ENCODE data around the gene ENTREP1.

ENTREP1 gene

DNA sequence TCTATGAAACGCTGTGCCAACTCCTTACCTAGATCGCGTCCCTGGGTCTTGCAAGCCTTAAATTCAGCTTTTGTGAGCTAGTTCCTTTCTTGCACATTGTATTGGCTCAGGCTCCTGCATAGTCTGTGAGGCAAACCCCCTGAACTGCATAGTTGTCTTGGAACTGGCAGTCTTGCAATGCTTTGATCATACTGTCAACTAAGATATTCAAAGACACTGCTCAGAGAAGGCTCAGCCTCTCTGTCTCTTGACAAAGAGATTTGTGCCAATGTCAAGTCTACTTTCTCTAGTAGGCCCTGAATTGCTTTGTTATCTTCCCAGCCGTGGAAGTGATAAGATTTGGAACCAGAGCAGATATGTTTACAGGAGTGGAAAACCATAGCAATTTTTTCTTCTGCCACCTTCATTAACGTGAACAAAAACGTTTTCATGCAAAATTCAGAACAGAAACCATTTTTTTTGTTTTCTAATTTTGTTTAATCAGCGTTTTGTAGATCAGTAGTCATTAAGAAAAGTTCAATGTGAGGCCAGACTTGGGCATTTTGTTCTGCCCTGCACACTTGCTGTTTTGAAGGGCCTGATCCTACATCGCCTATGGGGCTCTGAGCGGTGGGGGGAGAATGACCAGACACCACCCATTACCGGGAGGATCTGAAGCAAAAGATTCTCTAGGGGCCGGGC, 27.6 kb upstream of the ENTREP1 start:
- TF ChIP-seq REST (IDR thresholded peaks at IDR 0.05; ENCODE audit: insufficient read depth in 1 of 2, low read depth in 2 of 2, low read length in 2 of 2) (no peak), TAF1 (IDR thresholded peaks at IDR 0.05; ENCODE audit: borderline replicate concordance, insufficient read depth, low read length) (no peak), SIN3A (IDR thresholded peaks at IDR 0.05; ENCODE audit: borderline replicate concordance, insufficient read depth, low read length) (no peak), POLR2AphosphoS5 (IDR thresholded peaks at IDR 0.05; ENCODE audit: low read depth, low read length) (no peak), FOXP2 (optimal IDR thresholded peaks at IDR 0.05; ENCODE audit: borderline replicate concordance, extremely low read depth, extremely low read length, insufficient read depth) (no peak)

- TF ChIP-seq TAF1 (IDR thresholded peaks at IDR 0.05; ENCODE audit: borderline replicate concordance, insufficient read depth, low read length) (no peak), REST (IDR thresholded peaks at IDR 0.05; ENCODE audit: insufficient read depth in 1 of 2, low read depth in 2 of 2, low read length in 2 of 2) (no peak), FOXP2 (optimal IDR thresholded peaks at IDR 0.05; ENCODE audit: borderline replicate concordance, extremely low read depth, extremely low read length, insufficient read depth) (no peak), POLR2AphosphoS5 (IDR thresholded peaks at IDR 0.05; ENCODE audit: low read depth, low read length) (no peak), SIN3A (IDR thresholded peaks at IDR 0.05; ENCODE audit: borderline replicate concordance, insufficient read depth, low read length) (no peak)
Observed at GRCh38 chr9:69299315-69299714, 25.7 kb upstream of the ENTREP1 start.

GRCh38 chr9:69299826-69300225, 25.2 kb upstream of the ENTREP1 start:
- TF ChIP-seq TAF1 (IDR thresholded peaks at IDR 0.05; ENCODE audit: borderline replicate concordance, insufficient read depth, low read length): no peak
- no peak for TF ChIP-seq REST (IDR thresholded peaks at IDR 0.05; ENCODE audit: insufficient read depth in 1 of 2, low read depth in 2 of 2, low read length in 2 of 2)
- no peak for TF ChIP-seq POLR2AphosphoS5 (IDR thresholded peaks at IDR 0.05; ENCODE audit: low read depth, low read length)
- no peak for TF ChIP-seq FOXP2 (optimal IDR thresholded peaks at IDR 0.05; ENCODE audit: borderline replicate concordance, extremely low read depth, extremely low read length, insufficient read depth)
- TF ChIP-seq SIN3A (IDR thresholded peaks at IDR 0.05; ENCODE audit: borderline replicate concordance, insufficient read depth, low read length): no peak

DNA sequence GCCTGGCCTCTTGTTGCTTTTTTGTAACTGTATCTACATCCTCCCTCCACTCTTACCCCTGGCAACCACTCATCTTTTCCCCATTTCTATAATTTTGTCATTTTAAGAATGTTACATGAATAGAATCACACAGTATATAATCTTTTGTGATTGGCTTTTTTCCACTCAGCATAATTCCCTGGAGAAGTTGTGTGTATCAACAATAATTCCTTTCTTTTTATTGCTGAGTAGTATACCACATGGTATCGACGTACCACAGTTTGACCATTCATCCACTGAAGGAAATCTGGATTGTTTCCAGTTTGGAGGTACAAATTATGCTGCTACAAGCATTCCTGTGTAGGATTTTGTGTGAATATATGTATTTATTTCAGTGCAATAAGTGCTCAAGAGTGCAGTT, 21.7 kb upstream of the ENTREP1 start:
- no peak for TF ChIP-seq REST (IDR thresholded peaks at IDR 0.05; ENCODE audit: insufficient read depth in 1 of 2, low read depth in 2 of 2, low read length in 2 of 2)
- no peak for TF ChIP-seq TAF1 (IDR thresholded peaks at IDR 0.05; ENCODE audit: borderline replicate concordance, insufficient read depth, low read length)
- TF ChIP-seq SIN3A (IDR thresholded peaks at IDR 0.05; ENCODE audit: borderline replicate concordance, insufficient read depth, low read length): no peak
- TF ChIP-seq FOXP2 (optimal IDR thresholded peaks at IDR 0.05; ENCODE audit: borderline replicate concordance, extremely low read depth, extremely low read length, insufficient read depth): no peak
- TF ChIP-seq POLR2AphosphoS5 (IDR thresholded peaks at IDR 0.05; ENCODE audit: low read depth, low read length): no peak
